Activated naive CD4-positive, alpha-beta T cell treated with anti-CD3 and anti-CD28 coated beads, Interleukin-2, amount 50 U/mL, for 16 hours (primary cell): ENCODE data around the gene BTG1.
"Not testable (repeated sequence)": the region's sequence is repeated elsewhere in the genome, so short reads cannot be mapped to it uniquely, and the experiment has no call there.

Experiments used
- DNase-seq: peaks from one replicate; pipeline ENCODE4 v3.0.0-alpha.2; 2020

BTG1 gene

GRCh38 chr12:92094301-92094700 is 51.3 kb downstream of the BTG1 start:
- not testable (repeated sequence) for DNase-seq
